Central memory CD8-positive, alpha-beta T cell (primary cell): ENCODE measurements around the gene CBFA2T3.

Source experiments
- ATAC-seq: fragments of 150-1000 bp; cut with Tn5 transposase; replicated peaks from 2 replicates; pipeline ENCODE4 v1.10.0; 2022; ENCODE audit warnings: mild to moderate bottlenecking, moderate FRiP score, moderate number of reproducible peaks; ENCODE audit not compliant: poor library complexity, severe bottlenecking; ENCODE audit errors: extremely low read depth
- DNase-seq, 2 donors: peaks; one replicate each; pipeline ENCODE4 v3.0.0; 2021; ENCODE audit warnings: low spot score in 2 of 2
- H3K27ac Mint-ChIP-seq: one replicate; pipeline ENCODE4 v1.8.0; 2022; ENCODE audit warnings: low read depth, mild to moderate bottlenecking, moderate library complexity, mixed read lengths
- H3K27me3 Mint-ChIP-seq: one replicate; pipeline ENCODE4 v1.8.0; 2022; ENCODE audit warnings: mixed read lengths
- H3K36me3 Mint-ChIP-seq: one replicate; pipeline ENCODE4 v1.8.0; 2022; ENCODE audit warnings: mild to moderate bottlenecking, moderate library complexity, mixed read lengths; ENCODE audit not compliant: insufficient read depth
- H3K4me1 Mint-ChIP-seq: one replicate; pipeline ENCODE4 v1.8.0; 2022; ENCODE audit warnings: mixed read lengths
- H3K4me3 Mint-ChIP-seq: one replicate; pipeline ENCODE4 v1.8.0; 2022; ENCODE audit warnings: mild to moderate bottlenecking, moderate library complexity, mixed read lengths
- H3K9me3 Mint-ChIP-seq: one replicate; pipeline ENCODE4 v1.8.0; 2022; ENCODE audit warnings: mixed read lengths

The CBFA2T3 gene

DNA sequence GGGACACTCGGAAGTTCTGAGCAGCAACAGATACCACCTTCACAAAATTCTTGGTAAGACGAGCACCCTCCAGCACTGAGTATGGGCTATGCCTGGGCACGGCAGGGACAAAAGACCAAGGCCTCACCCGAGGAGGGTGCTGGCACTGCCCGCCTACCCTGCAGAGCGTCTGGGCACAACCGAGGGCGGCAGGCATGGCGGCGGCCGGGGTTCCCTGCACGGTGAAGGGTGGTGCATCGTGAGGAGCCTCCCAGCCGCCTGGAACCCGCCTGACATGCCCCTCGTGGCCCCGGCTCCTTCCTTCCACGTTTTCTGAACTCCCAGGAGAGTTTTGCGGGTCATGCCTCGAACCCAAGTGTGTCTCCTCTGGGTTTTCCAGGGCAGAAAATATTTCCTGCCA lies 139.2 kb downstream of the CBFA2T3 start:
- H3K36me3 Mint-ChIP-seq: peaks cover 4% of the 10 kb centered on the region
- no peaks in the 10 kb centered on the region for H3K9me3 Mint-ChIP-seq
- ATAC-seq (no peak), DNase-seq (no peak)
- H3K27ac Mint-ChIP-seq: no peak overlapping the region
- no peaks in the 10 kb centered on the region for H3K27me3 Mint-ChIP-seq
- no peak overlapping the region for H3K4me3 Mint-ChIP-seq
- H3K4me1 Mint-ChIP-seq: no peaks in the 10 kb centered on the region

DNA sequence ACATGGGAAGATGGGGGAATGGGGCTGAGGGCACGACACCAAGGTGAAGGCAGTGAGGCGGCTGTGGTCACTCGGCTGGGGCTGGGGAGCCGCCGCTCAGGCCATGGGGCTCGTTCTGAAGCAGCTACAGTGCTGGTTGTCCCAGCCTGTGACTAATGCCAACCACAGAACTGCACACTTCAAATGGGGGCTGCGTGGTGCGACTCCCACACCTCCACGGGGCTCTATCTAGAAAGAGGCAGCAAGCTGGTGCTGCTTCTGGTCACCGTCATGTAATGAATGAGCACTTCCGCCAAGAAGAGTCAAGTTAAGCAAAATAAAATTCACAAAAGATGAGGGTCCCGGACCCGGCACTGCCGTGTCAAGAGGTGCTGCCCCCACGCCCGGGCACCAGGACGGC lies 140.2 kb downstream of the CBFA2T3 start:
- Mint-ChIP-seq H3K4me1 (no peaks in the 10 kb centered on the region), H3K27ac (no peak overlapping the region), H3K27me3 (no peaks in the 10 kb centered on the region), H3K4me3 (no peak overlapping the region), H3K36me3 (peaks cover 4% of the 10 kb centered on the region), H3K9me3 (no peaks in the 10 kb centered on the region)
- no peak for DNase-seq
- no peak for ATAC-seq

DNA sequence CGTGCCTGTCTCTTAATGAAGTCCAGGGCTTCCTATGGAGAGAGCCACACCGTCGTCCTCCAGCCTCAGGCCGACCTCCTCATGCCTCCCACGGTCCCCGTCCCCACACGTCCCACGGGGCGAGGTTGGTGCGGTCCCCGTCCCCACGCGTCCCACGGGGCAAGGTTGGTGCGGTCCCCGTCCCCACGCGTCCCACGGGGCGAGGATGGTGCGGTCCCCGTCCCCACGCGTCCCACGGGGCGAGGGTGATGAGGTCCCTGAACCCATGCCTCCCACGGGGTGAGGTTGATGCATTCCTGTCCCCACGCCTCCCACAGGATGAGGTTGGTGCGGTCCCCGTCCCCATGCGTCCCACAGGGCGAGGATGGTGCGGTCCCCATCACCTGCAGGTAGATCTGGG lies 141.2 kb downstream of the CBFA2T3 start:
- Mint-ChIP-seq H3K9me3 (no peaks in the 10 kb centered on the region), H3K27me3 (no peaks in the 10 kb centered on the region), H3K27ac (no peak overlapping the region), H3K4me1 (no peaks in the 10 kb centered on the region), H3K36me3 (peaks cover 4% of the 10 kb centered on the region), H3K4me3 (no peak overlapping the region)
- no peak for ATAC-seq
- DNase-seq: no peak

DNA sequence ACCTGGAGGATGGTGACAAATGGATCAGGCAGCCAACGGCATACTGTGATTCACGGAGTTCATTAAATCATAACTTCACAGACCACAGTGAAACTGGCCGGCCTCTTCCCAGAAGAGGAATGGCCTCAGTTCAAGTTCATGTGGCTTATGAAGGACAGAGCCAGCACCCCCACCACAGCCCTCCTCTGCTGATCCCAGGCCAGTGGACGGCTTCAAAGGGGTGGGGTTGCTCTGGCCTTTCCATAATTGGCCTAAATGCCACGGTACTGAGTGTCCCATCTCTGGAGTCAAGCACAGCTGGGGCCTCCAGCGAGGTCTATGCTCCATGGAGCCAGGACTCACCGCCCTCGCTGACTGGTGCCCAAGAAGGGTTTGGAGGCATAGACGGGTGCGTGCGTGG lies 141.6 kb downstream of the CBFA2T3 start:
- H3K36me3 Mint-ChIP-seq: peaks cover 4% of the 10 kb centered on the region

DNA sequence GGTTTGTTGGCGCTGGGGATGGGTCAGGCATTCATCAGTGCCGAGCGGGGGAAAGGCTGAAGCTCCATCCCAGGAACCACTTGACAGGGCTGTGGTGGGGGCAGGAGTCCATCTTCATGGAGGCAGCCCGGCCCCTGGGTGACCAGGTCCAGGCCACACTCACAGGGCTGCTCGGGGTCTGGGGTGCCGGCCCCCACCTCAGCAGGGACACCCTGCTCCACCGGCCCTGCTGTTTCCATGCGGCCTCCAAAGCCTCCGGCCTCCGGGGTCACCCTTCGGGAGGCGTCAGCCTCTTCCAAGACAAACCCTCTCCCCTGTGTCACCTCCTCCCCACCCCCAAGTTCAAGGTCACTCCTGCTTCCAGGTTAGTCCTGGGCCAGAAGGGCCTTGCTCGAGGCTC lies 142.3 kb downstream of the CBFA2T3 start:
- Mint-ChIP-seq H3K4me1 (no peaks in the 10 kb centered on the region), H3K36me3 (peaks cover 3% of the 10 kb centered on the region), H3K4me3 (no peak overlapping the region), H3K27ac (no peak overlapping the region), H3K9me3 (no peaks in the 10 kb centered on the region), H3K27me3 (no peaks in the 10 kb centered on the region)
- ATAC-seq (no peak), DNase-seq (no peak)

More for the DNA sequence above, 141.6 kb downstream of the CBFA2T3 start:
- no peaks in the 10 kb centered on the region for H3K4me1 Mint-ChIP-seq
- H3K27me3 Mint-ChIP-seq: no peaks in the 10 kb centered on the region
- no peak overlapping the region for H3K4me3 Mint-ChIP-seq
- DNase-seq (no peak), ATAC-seq (no peak)
- H3K9me3 Mint-ChIP-seq: no peaks in the 10 kb centered on the region
- H3K27ac Mint-ChIP-seq: no peak overlapping the region

DNA sequence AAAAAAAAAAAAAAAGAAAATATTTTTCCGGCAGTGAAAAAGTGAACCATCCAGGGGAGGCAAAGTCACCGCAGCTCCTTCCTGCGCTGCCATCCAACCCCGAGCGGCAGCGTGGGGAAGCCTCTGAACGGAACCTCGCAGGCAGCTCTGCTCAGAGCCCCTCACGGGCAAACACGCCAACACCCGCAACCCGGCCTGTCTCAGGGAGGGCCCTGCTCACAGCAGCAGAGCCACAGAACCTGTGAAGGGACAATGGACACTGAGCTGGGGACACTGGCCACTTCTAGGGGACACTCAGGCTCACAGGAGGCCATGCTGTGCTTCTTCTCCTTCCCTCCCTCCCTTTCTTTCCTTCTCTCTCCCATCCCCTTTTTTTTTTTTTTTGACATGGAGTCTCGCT lies 143.9 kb downstream of the CBFA2T3 start:
- no peak for ATAC-seq
- DNase-seq: no peak
- H3K27ac Mint-ChIP-seq: no peak overlapping the region
- no peaks in the 10 kb centered on the region for H3K4me1 Mint-ChIP-seq
- no peaks in the 10 kb centered on the region for H3K9me3 Mint-ChIP-seq
- H3K27me3 Mint-ChIP-seq: no peaks in the 10 kb centered on the region
- H3K4me3 Mint-ChIP-seq: no peak overlapping the region
- H3K36me3 Mint-ChIP-seq: peaks cover 5% of the 10 kb centered on the region

DNA sequence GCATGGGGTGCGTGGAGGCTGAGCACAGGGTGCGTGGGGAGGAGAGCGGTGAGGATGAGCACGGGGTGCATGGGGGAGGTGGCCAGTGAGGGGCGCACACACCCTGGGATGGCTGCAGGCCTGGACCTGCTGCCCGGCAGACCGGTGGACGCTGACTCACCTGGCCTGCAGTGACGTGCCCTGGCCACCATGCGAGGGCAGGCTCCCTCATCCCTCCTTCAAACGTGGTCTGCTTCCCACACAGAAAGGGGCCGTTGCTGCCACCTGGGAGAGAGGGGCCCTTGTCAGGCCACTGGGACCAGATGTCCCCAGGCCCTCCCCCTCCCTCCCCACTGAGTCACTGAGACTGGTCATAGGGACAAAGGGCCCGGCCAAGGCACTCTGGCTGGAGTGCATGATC lies 145.2 kb downstream of the CBFA2T3 start:
- H3K36me3 Mint-ChIP-seq: peaks cover 3% of the 10 kb centered on the region
- ATAC-seq (no peak), DNase-seq (no peak)
- no peak overlapping the region for H3K4me3 Mint-ChIP-seq
- H3K27me3 Mint-ChIP-seq: no peaks in the 10 kb centered on the region
- no peaks in the 10 kb centered on the region for H3K4me1 Mint-ChIP-seq
- no peak overlapping the region for H3K27ac Mint-ChIP-seq
- H3K9me3 Mint-ChIP-seq: no peaks in the 10 kb centered on the region

DNA sequence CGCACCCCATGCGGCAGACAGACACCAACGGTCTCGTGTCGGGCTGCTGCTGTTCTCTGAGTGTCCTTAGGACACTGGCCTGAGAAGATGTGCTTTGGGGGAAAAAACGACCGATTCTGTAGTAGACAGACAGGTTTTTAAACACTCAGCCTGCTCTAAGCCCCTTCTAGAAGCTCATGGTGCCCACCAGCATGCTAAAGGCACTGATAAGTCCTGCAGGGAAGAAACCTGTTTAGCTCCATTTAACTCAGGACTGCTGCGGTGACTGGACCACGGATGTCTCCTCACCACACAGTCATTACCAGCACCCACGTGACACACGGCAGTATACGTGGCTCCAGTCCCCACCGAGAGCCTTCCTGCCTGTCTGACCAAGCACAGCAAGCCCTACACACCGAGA lies 146.2 kb downstream of the CBFA2T3 start:
- H3K27me3 Mint-ChIP-seq: no peaks in the 10 kb centered on the region
- no peak overlapping the region for H3K4me3 Mint-ChIP-seq
- H3K27ac Mint-ChIP-seq: no peak overlapping the region
- H3K36me3 Mint-ChIP-seq: peaks cover 3% of the 10 kb centered on the region
- ATAC-seq: no peak
- H3K9me3 Mint-ChIP-seq: no peaks in the 10 kb centered on the region
- no peak for DNase-seq
- H3K4me1 Mint-ChIP-seq: no peaks in the 10 kb centered on the region

DNA sequence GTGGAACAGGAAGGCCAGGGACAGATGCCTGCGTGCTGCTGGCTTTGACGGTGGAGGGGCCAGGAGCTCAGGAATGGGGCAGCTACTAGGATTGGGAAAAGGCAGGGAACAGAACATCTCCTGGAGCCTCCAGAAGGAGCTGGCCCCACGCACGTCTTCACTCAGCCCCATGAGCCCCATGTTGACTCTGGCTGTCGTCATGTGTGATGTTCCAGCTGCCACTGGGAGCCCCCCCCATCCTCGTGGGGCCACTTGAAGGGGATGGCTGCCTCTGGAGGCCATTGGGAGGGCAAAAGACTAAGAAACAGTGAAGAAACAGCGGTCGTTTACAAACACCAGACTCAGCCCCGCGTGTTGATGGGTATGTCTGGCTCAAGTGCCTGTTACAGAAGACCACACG lies 146.7 kb downstream of the CBFA2T3 start:
- no peak overlapping the region for H3K27ac Mint-ChIP-seq

DNA sequence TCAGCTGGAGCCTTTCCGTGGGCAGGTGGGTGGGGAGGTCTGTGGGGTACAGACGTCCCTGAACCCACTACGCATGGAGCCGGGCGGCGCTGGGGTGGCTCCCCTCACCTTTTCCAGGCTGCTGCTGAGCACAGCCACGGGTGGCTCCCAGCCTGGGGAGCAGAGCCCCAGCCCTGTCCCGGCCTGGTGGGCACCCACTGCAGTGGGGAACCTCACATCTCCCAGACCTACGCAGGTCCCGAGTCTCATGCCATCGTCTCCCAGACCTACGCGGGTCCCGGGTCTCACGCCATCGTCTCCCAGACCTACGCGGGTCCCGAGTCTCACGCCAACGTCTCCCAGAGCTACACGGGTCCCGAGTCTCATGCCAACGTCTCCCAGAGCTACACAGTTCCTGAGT lies 148.3 kb downstream of the CBFA2T3 start:
- Mint-ChIP-seq H3K4me1 (no peaks in the 10 kb centered on the region), H3K36me3 (peaks cover 2% of the 10 kb centered on the region), H3K27me3 (no peaks in the 10 kb centered on the region), H3K9me3 (no peaks in the 10 kb centered on the region), H3K27ac (no peak overlapping the region), H3K4me3 (no peak overlapping the region)
- DNase-seq (no peak), ATAC-seq (no peak)

More for the DNA sequence above, 146.7 kb downstream of the CBFA2T3 start:
- no peak for ATAC-seq
- no peaks in the 10 kb centered on the region for H3K4me1 Mint-ChIP-seq
- peaks cover 3% of the 10 kb centered on the region for H3K36me3 Mint-ChIP-seq
- no peak overlapping the region for H3K4me3 Mint-ChIP-seq
- no peaks in the 10 kb centered on the region for H3K27me3 Mint-ChIP-seq
- DNase-seq: no peak
- no peaks in the 10 kb centered on the region for H3K9me3 Mint-ChIP-seq

DNA sequence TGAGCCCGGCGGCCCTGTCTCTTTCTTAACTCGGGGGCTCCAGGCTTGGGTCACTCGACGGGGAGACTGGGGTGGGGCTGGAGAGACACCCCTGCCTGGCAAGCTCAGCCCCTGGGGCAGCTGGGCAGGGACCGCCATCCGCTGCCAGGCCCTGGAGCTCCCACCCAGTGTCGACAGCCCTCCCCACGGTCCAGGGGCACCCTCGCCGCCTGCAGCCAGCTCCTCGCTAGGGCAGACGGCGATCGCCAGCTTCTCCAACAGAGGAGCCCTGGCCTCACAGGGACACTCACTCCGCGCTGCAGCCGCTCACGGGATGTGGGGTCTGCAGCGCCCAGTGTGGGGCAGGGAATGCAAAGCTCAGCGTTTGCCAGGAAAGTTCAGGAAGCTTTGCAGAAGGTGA lies 149.3 kb downstream of the CBFA2T3 start:
- Mint-ChIP-seq H3K9me3 (no peaks in the 10 kb centered on the region), H3K36me3 (peaks cover 2% of the 10 kb centered on the region), H3K27me3 (no peaks in the 10 kb centered on the region), H3K4me3 (no peak overlapping the region), H3K27ac (no peak overlapping the region), H3K4me1 (no peaks in the 10 kb centered on the region)
- ATAC-seq: no peak
- no peak for DNase-seq

DNA sequence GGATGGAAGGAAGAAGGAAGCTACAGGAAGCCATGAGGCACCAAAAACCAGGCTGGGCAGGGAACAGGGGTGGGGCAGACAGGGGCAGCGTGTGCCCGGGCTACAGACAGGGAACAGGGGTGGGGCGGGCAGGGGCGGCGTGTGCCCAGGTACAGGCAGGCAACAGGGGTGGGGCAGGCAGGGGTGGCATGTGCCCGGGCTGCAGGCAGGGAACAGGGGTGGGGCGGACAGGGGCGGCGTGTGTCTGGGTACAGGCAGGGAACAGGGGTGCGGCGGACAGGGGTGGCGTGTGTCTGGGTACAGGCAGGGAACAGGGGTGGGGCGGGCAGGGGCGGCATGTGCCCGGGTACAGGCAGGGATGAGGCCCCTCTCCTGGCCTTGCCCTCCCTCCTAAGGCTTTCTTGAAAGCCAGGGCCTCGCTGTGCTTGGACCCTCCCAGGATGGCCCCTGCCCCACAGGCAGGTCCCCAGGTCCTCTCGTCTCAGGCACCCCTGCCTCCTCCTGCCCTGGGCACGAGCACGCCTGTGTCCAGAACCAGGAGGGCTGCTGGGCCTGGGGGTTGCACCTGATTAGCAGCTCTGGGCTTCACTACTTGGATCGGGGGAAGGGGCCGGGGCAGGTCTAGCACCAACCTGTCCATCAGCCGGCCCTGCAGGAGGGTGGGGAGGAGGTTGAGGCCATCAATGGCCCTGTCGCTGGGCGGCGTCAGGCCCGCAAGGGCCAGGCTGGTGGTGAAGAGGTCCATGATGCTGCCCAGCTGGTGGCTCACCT lies 150.8 kb downstream of the CBFA2T3 start:
- Mint-ChIP-seq H3K4me1 (no peaks in the 10 kb centered on the region), H3K36me3 (peaks cover 2% of the 10 kb centered on the region), H3K4me3 (no peak overlapping the region), H3K9me3 (no peaks in the 10 kb centered on the region), H3K27me3 (no peaks in the 10 kb centered on the region), H3K27ac (no peak overlapping the region)
- ATAC-seq (no peak), DNase-seq (no peak)

DNA sequence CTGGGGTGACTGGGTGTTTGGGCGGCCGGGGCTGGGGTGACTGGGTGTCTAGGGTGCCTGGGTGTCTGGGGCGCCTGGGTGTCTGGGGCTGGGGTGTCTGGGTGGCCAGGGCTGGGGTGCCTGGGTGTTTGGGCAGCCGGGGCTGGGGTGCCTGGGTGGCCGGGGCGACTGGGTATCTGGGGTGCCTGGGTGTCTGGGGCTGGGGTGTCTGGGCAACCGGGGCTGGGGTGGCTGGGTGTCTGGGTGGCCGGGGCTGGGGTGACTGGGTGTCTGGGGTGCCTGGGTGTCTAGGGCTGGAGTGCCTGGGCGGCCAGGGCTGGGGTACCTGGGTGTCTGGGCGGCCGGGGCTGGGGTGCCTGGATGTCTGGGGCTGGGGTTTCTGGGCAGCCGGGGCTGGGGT lies 151.9 kb downstream of the CBFA2T3 start:
- peaks cover 2% of the 10 kb centered on the region for H3K36me3 Mint-ChIP-seq

More for the DNA sequence above, 151.9 kb downstream of the CBFA2T3 start:
- no peak for DNase-seq
- H3K27ac Mint-ChIP-seq: no peak overlapping the region
- H3K4me3 Mint-ChIP-seq: no peak overlapping the region
- H3K9me3 Mint-ChIP-seq: no peaks in the 10 kb centered on the region
- no peaks in the 10 kb centered on the region for H3K4me1 Mint-ChIP-seq
- no peaks in the 10 kb centered on the region for H3K27me3 Mint-ChIP-seq
- ATAC-seq: no peak
